NCI-H2029 (cell line): Measurements from ENCODE around the gene DAGLA.

Source experiments
- DNase-seq: peaks from one replicate; lab custom pipeline; 2025; lab: John Stamatoyannopoulos, UW

The DAGLA gene

GRCh38 chr11:61730240-61730994 is 50.2 kb downstream of the DAGLA start:
- peak; percentile 96 for DNase-seq

DNA sequence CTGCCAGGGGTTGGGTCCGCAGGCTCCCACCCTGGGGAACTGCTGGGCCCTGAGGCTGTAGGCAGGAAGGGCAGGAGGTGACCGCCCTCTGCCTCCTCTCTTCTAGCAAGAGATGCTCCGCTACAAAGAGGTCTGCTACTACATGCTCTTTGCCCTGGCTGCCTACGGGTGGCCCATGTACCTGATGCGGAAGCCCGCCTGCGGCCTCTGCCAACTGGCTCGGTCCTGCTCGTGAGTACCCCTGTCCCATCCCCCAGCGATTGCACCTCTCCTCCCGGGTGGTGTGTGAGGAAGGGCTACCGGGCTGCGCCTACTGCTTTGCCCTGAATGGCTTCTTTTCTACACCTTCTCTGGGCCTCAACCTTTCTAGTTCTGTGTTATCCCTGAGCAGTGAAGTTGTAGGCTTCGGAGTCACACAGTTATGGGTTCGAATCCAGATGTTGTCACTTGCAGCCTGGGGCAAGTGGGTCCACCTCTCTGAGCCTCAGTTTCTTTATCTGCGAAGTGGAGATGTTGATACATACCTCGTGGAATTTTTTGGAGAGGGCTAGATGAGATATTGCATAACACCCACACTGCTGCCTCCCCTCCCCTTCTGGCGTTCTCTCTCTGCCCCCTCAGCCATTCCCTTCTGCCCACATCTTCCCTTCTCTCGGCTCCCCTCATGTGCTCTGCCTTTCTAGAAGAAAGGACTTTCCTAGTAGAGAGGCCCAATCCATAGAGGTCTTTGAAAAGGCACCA is 51.2 kb downstream of the DAGLA start:
- no peak for DNase-seq

DNA sequence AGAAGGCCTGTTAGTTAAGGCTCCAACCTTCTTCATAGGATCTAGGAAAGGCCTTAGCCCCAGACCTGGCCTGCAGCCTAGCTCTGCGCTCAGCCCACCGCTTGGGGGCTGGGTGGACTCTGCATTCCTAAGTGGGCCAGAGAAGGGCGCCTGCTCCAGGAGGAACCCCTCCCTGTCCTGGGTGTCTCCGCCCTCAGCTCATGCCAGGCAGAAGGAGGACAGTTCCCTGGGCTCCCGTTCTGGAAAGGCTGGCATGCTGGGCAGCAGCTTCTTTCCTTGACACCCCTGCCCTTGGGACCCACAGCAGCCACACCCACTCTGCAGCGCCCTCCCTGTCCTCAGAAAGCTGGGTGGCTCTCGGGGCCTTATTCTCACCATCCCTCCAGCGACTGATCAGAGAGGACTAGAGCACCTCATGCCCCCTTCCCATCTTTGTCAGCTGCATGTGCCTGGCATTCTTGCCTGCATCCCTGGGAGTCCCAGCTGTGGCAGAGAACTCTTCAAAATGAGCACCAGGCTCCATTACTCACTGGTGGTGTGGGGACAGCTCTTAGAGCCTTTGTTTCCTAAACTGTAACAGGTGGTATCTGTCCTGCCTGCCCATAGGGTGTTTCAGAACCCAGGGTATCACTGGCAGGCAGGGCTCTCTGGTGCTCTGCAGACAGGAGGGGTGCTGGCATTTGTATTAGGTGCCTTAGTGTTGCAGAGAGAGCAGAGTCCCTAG is 51.9 kb downstream of the DAGLA start:
- no peak for DNase-seq

DNA sequence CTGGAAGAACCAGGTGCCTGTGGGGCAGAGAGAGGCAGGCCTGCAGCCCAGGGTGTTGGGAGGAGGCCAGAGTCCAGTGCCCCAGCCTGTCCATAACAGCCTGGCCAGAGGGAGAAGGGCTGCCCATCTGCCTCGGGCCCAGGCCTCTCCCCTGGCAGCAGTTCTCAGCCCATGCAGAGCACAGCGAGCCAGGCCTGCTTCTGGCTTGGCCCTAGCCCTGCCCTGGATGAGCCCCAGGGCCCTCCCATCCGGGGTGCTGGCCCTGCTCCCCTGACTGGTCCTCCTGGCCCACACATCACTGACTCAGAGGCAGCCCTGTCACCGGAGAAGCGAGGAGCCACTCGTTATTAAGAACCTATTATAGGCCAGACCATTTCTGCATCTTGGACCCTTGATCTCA is 52.5 kb downstream of the DAGLA start:
- DNase-seq, result no peak

DNA sequence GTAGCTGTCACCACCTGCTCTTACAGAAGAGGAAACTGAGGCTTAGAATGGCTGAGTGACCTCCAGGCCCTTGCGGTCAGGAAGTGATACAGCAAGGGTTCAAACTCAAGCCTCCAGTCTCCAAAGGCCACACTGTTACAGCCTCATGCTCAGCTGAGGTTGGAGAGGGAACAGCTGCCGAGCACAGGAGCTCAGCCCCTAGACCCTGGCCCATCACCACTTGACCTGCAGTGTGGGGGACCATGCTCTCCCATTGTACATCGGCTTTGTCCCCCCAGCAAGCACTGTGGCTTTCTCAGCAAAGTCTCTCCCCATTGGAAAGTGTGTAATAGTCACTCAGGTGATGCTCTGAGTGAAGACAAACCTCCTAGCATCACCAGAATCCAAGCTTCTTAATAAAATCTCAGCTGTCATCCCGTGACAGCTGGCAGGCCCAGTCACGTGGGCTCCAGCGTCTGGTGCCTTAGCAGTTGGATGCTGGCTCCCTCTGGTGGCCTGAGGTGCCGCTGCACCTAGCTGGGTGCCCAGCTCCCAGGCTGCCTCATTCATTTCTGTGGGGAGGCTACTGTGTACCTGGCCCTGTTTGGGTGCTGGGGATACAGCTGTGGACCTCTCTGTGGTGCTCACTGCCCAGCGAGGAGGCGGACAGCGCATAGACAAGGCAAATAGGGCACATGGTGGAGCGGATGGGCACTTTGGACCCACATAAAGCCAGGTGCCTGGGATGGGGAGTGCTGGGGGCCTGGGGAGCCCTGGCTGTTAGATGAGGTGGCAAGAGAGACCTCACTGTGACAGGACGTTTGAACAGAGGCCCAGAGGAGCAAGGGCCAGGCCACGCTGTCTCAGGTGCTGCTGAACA is 53.2 kb downstream of the DAGLA start:
- peak; percentile 83 for DNase-seq

DNA sequence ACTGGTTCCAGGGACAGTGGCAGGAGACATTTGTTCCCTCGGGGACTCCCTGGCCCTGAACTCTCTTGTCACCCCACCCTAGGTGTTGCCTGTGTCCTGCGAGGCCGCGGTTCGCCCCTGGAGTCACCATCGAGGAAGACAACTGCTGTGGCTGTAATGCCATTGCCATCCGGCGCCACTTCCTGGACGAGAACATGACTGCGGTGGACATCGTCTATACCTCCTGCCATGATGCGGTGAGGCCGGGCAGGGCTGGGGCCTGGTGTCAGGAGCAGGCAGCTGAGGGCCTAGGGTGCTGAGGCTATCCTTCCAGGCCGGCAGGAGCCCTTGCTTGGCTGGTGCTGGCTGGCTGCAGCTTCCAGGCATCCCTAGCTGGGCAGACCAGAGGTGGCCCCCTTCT is 54.6 kb downstream of the DAGLA start:
- no peak for DNase-seq

DNA sequence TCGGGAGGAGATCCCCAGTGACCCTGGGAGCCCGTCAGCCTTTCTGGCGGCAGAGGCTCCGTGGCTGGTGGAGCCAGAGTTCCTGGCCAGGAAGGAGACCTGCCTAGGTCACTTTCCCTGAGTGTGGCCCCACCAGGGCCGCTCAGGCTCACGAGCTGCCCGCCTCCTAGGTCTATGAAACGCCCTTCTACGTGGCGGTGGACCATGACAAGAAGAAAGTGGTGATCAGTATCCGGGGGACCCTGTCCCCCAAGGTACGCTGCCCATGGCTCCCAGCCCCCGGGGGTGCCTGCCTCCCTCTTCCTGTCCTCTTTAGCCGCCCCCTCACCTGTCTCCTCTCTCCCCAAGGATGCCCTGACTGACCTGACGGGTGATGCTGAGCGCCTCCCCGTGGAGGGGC is 55.2 kb downstream of the DAGLA start:
- no peak for DNase-seq

GRCh38 chr11:61736310-61736709 is 56.1 kb downstream of the DAGLA start:
- DNase-seq, result no peak

GRCh38 chr11:61737131-61737530 is 56.9 kb downstream of the DAGLA start:
- no peak for DNase-seq

DNA sequence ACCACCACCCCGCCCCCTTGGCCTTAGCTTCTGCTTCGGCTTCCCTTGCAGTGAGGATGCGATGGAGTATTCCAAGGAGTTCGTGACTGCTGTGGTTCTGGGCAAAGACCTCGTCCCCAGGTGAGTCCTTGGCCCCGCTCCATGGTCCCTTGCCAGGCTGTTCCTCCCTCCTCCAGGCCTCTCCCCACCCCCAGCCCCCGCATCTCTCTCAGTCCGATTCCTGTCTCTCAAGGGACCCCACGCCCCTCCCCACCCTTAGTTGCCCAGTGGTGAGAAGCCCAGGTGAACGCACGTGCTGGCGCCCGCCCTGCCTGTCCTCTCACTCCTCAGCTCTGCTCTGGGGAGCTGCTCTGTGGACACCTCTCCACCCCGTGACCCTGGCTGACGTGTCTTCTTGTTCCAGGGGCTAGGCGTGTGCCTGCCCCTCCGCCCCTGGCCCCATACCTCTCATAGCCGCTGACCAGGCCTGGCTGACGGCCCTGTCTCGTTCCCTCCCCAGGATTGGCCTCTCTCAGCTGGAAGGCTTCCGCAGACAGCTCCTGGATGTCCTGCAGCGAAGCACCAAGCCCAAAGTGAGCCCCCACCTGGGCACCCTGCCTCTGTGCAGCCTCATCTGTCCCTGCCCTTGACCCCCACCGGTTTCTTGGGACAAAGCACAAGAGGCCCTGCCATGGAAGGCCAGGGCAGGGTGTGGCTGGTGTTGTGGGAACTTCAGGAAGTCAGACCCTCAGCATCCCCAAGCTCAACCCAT is 57.6 kb downstream of the DAGLA start:
- DNase-seq, result no peak

DNA sequence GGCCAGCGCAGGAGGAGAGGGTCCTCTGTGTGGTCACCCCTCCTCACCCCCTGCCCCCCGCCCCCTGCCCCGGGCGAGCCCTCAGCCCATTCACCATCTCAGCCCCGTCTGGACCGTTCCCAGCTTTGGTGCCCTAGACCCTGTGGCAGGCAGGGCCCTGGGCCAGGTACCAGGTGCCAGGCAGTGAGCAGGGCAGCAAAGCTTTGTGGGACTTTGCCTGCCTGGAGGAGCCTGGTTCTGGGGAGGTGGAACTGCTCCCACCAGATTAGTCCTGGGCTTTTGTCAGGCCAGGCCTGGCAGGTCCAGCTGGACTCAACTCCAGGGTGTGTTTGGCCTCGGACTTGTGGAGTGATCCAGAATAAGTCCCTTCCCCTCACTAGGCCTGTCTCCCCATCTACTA is 58.6 kb downstream of the DAGLA start:
- no peak for DNase-seq

- no peak for DNase-seq
Measured at GRCh38 chr11:61739413-61739812, 59.2 kb downstream of the DAGLA start.

DNA sequence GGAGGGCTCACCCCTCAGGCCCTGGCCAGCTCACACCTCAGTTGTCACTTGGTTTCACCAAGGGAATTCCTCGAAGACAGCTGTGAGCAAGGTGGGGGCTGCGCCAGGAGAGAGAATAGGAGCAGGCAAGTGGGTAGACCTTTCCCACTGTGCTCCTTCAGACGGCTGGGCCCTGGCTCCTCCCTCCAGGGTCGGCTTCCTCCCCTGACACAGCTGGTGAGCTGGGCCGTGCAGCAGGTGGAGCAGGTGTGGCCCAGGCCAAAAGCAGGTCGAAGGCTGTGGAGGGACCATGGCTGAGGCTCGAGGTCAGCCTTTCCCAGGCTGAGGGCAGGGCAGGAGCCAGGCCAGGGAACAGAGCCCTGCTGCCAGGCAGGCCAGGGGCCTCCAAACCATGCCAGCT is 59.8 kb downstream of the DAGLA start:
- no peak for DNase-seq

DNA sequence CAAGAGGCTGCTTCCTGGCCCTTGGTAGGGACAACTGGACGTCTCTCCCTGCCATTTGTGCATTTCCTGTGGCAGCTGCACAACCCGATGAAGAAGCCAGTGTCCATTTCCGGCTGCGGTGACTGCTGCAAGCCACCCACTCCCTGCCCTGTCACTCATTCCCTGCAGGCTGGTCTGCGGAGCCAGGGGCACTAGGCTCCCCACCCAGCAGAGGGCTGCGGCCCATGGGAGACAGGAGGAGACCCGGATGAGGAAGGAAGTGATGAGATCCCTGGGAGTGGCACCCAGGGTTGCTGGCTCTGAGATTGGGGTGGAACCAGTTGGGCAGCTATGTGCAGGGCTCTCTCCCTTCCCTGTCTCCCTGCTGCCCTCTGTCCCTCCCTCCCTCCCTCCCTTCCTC is 62.2 kb downstream of the DAGLA start:
- no peak for DNase-seq

DNA sequence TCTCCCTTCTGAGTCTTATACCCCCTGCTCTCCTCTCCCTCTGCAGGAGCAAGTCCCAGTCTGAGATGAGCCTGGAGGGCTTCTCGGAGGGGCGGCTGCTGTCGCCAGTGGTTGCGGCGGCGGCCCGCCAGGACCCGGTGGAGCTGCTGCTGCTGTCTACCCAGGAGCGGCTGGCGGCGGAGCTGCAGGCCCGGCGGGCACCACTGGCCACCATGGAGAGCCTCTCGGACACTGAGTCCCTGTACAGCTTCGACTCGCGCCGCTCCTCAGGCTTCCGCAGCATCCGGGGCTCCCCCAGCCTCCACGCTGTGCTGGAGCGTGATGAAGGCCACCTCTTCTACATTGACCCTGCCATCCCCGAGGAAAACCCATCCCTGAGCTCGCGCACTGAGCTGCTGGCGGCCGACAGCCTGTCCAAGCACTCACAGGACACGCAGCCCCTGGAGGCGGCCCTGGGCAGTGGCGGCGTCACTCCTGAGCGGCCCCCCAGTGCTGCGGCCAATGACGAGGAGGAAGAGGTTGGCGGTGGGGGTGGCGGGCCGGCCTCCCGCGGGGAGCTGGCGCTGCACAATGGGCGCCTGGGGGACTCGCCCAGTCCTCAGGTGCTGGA is 63.4 kb downstream of the DAGLA start:
- DNase-seq, result no peak

- DNase-seq, result no peak
Measured at GRCh38 chr11:61744181-61744580, 64.0 kb downstream of the DAGLA start.

- DNase-seq, result no peak
Measured at GRCh38 chr11:61744609-61745156, 64.5 kb downstream of the DAGLA start.

- DNase-seq, result no peak
Measured at GRCh38 chr11:61745781-61746441, 65.7 kb downstream of the DAGLA start.

- no peak for DNase-seq
Measured at GRCh38 chr11:61746442-61747191, 66.4 kb downstream of the DAGLA start.
